HG03460 (cell line): ENCODE measurements around the gene HOXA5.

Experiments used
- ATAC-seq: cut with Tn5 transposase; IDR thresholded peaks from one replicate; pipeline ENCODE4 v1.9.1; 2021; ENCODE audit not compliant: unreplicated experiment

HOXA5 gene

GRCh38 chr7:27182861-27183681, 39.6 kb upstream of the HOXA5 start:
- ATAC-seq = no peak

- ATAC-seq = no peak
Observed at GRCh38 chr7:27182285-27182841, 38.9 kb upstream of the HOXA5 start.

GRCh38 chr7:27181795-27182275, 38.4 kb upstream of the HOXA5 start:
- no peak for ATAC-seq

GRCh38 chr7:27180431-27181420, 37.2 kb upstream of the HOXA5 start:
- no peak for ATAC-seq

- ATAC-seq = no peak
Observed at GRCh38 chr7:27179503-27180430, 36.3 kb upstream of the HOXA5 start.

- ATAC-seq = no peak
Observed at GRCh38 chr7:27179030-27179429, 35.5 kb upstream of the HOXA5 start.

- ATAC-seq = no peak
Observed at GRCh38 chr7:27178366-27178765, 34.9 kb upstream of the HOXA5 start.

GRCh38 chr7:27177795-27178320, 34.4 kb upstream of the HOXA5 start:
- ATAC-seq = no peak

- ATAC-seq = no peak
Observed at GRCh38 chr7:27176962-27177794, 33.7 kb upstream of the HOXA5 start.

- ATAC-seq = no peak
Observed at GRCh38 chr7:27176524-27176845, 33.0 kb upstream of the HOXA5 start.

- no peak for ATAC-seq
Observed at GRCh38 chr7:27175626-27176523, 32.4 kb upstream of the HOXA5 start.

GRCh38 chr7:27174874-27175625, 31.6 kb upstream of the HOXA5 start:
- ATAC-seq = no peak

GRCh38 chr7:27173956-27174873, 30.7 kb upstream of the HOXA5 start, which contains the start of gene HOXA10:
Gene HOXA10, minus strand, starts transcription at chr7:27174320. Its CDS starts 14 bp downstream, at chr7:27174306.
- no peak for ATAC-seq

- no peak for ATAC-seq
Observed at GRCh38 chr7:27173511-27173955, 30.1 kb upstream of the HOXA5 start.

GRCh38 chr7:27172823-27173510, 29.5 kb upstream of the HOXA5 start:
- no peak for ATAC-seq

- ATAC-seq = no peak
Observed at GRCh38 chr7:27172315-27172774, 28.9 kb upstream of the HOXA5 start.
